Activated CD4-positive, alpha-beta T cell treated with anti-CD3 and anti-CD28 coated beads, Interleukin-2, amount 10 ng/mL, durations not matched to agents 7 days and 5 days (primary cell): ENCODE measurements around the gene DOK5. TPM values are rescaled to one million over a fixed set of nuclear protein-coding genes. Genes with fewer than 3 reads are reported as not detected.

ENCODE experiments used
- CTCF ChIA-PET: fragments of 350-600 bp; sonication (Branson Sonifier 250); formaldehyde crosslinking; loops from one replicate; lab custom pipeline; 2021; ENCODE audit warnings: antibody characterized with exemption; lab: Charles Lee
- POLR2A ChIA-PET: fragments of 350-600 bp; sonication (Branson Sonifier 250); formaldehyde crosslinking; loops from one replicate; lab custom pipeline; 2021; ENCODE audit warnings: antibody characterized with exemption; lab: Charles Lee
- DNase-seq: peaks from one replicate; pipeline ENCODE4 v3.0.0-alpha.2; 2020
- H3K27ac Mint-ChIP-seq: one replicate; pipeline ENCODE4 v1.8.0; 2021; ENCODE audit warnings: mild to moderate bottlenecking, moderate library complexity, mixed read lengths
- H3K27me3 Mint-ChIP-seq: one replicate; pipeline ENCODE4 v1.8.0; 2021; ENCODE audit warnings: mixed read lengths
- H3K36me3 Mint-ChIP-seq: one replicate; pipeline ENCODE4 v1.8.0; 2021; ENCODE audit warnings: low read depth, mixed read lengths
- H3K4me1 Mint-ChIP-seq: one replicate; pipeline ENCODE4 v1.8.0; 2021; ENCODE audit warnings: mixed read lengths
- H3K4me3 Mint-ChIP-seq: one replicate; pipeline ENCODE4 v1.8.0; 2021; ENCODE audit warnings: mild to moderate bottlenecking, moderate library complexity, mixed read lengths
- H3K9me3 Mint-ChIP-seq: one replicate; pipeline ENCODE4 v1.8.0; 2021; ENCODE audit warnings: mixed read lengths
- total RNA-seq, 2 experiments: library from RNA; stranded (reverse); gene quantifications; one replicate each; pipeline ENCODE4 v1.2.3, GENCODE V29; 2021

The DOK5 gene
- total RNA-seq, 2 experiments from 2014 or later: not detected

GRCh38 chr20:54456423-54456822, 19.0 kb upstream of the DOK5 start:
- peaks cover 3% of the 10 kb centered on the region for H3K9me3 Mint-ChIP-seq
- no peaks in the 10 kb centered on the region for H3K36me3 Mint-ChIP-seq
- no peak overlapping the region for H3K27ac Mint-ChIP-seq
- ChIA-PET CTCF (no interaction called here), POLR2A (no interaction called here)
- H3K27me3 Mint-ChIP-seq: no peaks in the 10 kb centered on the region
- no peak for DNase-seq
- no peak overlapping the region for H3K4me3 Mint-ChIP-seq
- H3K4me1 Mint-ChIP-seq: no peaks in the 10 kb centered on the region

GRCh38 chr20:54456961-54457360, 18.4 kb upstream of the DOK5 start:
- no peaks in the 10 kb centered on the region for H3K27me3 Mint-ChIP-seq

GRCh38 chr20:54458219-54458618, 17.2 kb upstream of the DOK5 start:
- H3K27me3 Mint-ChIP-seq: no peaks in the 10 kb centered on the region
- POLR2A ChIA-PET: no interaction called here
- CTCF ChIA-PET: no interaction called here
- no peaks in the 10 kb centered on the region for H3K4me1 Mint-ChIP-seq
- peaks cover 2% of the 10 kb centered on the region for H3K9me3 Mint-ChIP-seq
- no peak for DNase-seq
- H3K27ac Mint-ChIP-seq: no peak overlapping the region
- no peaks in the 10 kb centered on the region for H3K36me3 Mint-ChIP-seq
- H3K4me3 Mint-ChIP-seq: no peak overlapping the region

More at GRCh38 chr20:54456961-54457360, 18.4 kb upstream of the DOK5 start:
- no peak overlapping the region for H3K27ac Mint-ChIP-seq
- no peak for DNase-seq
- H3K4me3 Mint-ChIP-seq: no peak overlapping the region
- no peaks in the 10 kb centered on the region for H3K36me3 Mint-ChIP-seq
- H3K9me3 Mint-ChIP-seq: peaks cover 3% of the 10 kb centered on the region
- H3K4me1 Mint-ChIP-seq: no peaks in the 10 kb centered on the region
- ChIA-PET CTCF (no interaction called here), POLR2A (no interaction called here)

- no peaks in the 10 kb centered on the region for H3K36me3 Mint-ChIP-seq
- DNase-seq: no peak
- no peaks in the 10 kb centered on the region for H3K27me3 Mint-ChIP-seq
- POLR2A ChIA-PET: no interaction called here
- CTCF ChIA-PET: no interaction called here
- no peaks in the 10 kb centered on the region for H3K9me3 Mint-ChIP-seq
- H3K4me1 Mint-ChIP-seq: no peaks in the 10 kb centered on the region
- no peak overlapping the region for H3K4me3 Mint-ChIP-seq
- H3K27ac Mint-ChIP-seq: no peak overlapping the region
Measured at GRCh38 chr20:54459279-54459678, 16.1 kb upstream of the DOK5 start.

DNA sequence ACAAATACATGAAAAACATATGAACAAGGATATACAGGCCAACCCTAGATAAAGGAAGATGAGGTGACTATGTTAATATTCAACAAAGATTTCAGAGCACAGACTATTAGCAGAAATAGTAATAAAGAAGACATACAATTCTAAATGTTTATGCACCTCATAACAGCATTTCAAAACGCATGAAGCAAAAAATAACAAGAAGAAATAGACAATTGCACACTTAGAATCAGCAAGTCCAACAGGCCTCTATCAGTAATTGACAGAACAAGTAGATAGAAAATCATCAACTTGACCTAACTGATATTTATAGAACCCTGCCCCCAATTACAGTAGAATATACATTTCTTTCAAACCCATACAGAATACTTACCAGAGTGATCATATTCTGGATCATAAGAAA, 11.4 kb upstream of the DOK5 start:
- H3K27me3 Mint-ChIP-seq: no peaks in the 10 kb centered on the region
- no peaks in the 10 kb centered on the region for H3K36me3 Mint-ChIP-seq
- no peaks in the 10 kb centered on the region for H3K4me1 Mint-ChIP-seq
- ChIA-PET POLR2A (no interaction called here), CTCF (no interaction called here)
- no peaks in the 10 kb centered on the region for H3K9me3 Mint-ChIP-seq
- H3K4me3 Mint-ChIP-seq: no peak overlapping the region
- H3K27ac Mint-ChIP-seq: no peak overlapping the region
- no peak for DNase-seq

GRCh38 chr20:54466127-54466526, 9.3 kb upstream of the DOK5 start:
- POLR2A ChIA-PET: no interaction called here
- Mint-ChIP-seq H3K36me3 (no peaks in the 10 kb centered on the region), H3K27me3 (no peaks in the 10 kb centered on the region), H3K4me3 (no peak overlapping the region), H3K4me1 (no peaks in the 10 kb centered on the region), H3K9me3 (no peaks in the 10 kb centered on the region), H3K27ac (no peak overlapping the region)
- CTCF ChIA-PET: no interaction called here
- DNase-seq: no peak

GRCh38 chr20:54467622-54468021, 7.8 kb upstream of the DOK5 start:
- Mint-ChIP-seq H3K4me3 (no peak overlapping the region), H3K9me3 (no peaks in the 10 kb centered on the region), H3K27me3 (peaks cover under 1% of the 10 kb centered on the region), H3K27ac (no peak overlapping the region), H3K36me3 (no peaks in the 10 kb centered on the region), H3K4me1 (no peaks in the 10 kb centered on the region)
- ChIA-PET CTCF (no interaction called here), POLR2A (no interaction called here)
- no peak for DNase-seq

DNA sequence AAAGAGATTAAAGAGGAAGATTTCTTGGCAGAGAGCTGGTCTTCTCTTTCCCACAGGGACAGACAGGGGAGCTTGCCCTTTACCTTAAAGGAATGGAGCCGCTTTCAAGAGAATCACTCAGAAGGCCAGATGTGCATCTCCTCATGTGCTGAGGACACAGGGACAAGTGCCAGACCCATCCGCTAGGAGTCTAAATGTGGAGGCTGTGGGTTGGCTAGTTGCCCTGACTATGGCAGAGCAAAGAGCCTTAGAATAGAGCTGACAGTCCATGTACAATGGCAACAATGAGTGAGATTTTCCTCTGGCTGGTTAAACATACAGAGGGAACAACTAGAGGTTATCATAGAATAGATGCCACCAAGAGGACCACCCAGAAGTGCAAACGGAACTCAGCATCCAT, 7.3 kb upstream of the DOK5 start:
- Mint-ChIP-seq H3K27ac (no peak overlapping the region), H3K27me3 (peaks cover 2% of the 10 kb centered on the region), H3K4me3 (no peak overlapping the region), H3K9me3 (no peaks in the 10 kb centered on the region), H3K36me3 (no peaks in the 10 kb centered on the region), H3K4me1 (no peaks in the 10 kb centered on the region)
- ChIA-PET CTCF (no interaction called here), POLR2A (no interaction called here)
- DNase-seq: no peak

GRCh38 chr20:54469293-54469692, 6.1 kb upstream of the DOK5 start:
- ChIA-PET POLR2A (no interaction called here), CTCF (no interaction called here)
- Mint-ChIP-seq H3K9me3 (no peaks in the 10 kb centered on the region), H3K36me3 (no peaks in the 10 kb centered on the region), H3K4me1 (no peaks in the 10 kb centered on the region), H3K27me3 (peaks cover 12% of the 10 kb centered on the region), H3K27ac (no peak overlapping the region), H3K4me3 (no peak overlapping the region)
- DNase-seq: no peak

DNA sequence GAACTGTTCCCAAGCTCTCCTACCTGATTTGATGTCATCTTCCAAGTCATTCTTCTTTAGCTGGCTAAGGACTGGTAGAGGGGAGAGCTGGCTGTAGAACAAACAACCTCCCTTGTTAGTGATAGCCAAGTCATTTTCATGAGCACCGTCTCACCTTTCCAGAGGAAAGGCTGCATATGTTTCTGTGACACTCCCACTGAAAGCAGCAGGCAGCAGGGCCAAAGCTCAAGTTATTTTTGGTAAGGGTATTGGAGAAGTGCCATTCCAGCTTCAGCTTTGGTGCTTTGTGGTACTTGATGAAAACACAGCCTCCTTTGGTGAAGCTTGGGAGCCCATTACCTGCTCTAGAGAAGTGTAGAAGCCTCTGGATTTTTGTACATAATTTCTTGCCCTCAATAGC, 5.4 kb upstream of the DOK5 start:
- ChIA-PET CTCF (interaction anchor here (0.7 kb wide), 1 partner anchor 17 kb away, joined by 3 read pairs; no protein-coding TSS in a partner anchor), POLR2A (no interaction called here)
- no peak for DNase-seq
- H3K27ac Mint-ChIP-seq: no peak overlapping the region
- no peaks in the 10 kb centered on the region for H3K36me3 Mint-ChIP-seq
- H3K9me3 Mint-ChIP-seq: no peaks in the 10 kb centered on the region
- peaks cover 19% of the 10 kb centered on the region for H3K27me3 Mint-ChIP-seq
- H3K4me3 Mint-ChIP-seq: no peak overlapping the region
- H3K4me1 Mint-ChIP-seq: no peaks in the 10 kb centered on the region

DNA sequence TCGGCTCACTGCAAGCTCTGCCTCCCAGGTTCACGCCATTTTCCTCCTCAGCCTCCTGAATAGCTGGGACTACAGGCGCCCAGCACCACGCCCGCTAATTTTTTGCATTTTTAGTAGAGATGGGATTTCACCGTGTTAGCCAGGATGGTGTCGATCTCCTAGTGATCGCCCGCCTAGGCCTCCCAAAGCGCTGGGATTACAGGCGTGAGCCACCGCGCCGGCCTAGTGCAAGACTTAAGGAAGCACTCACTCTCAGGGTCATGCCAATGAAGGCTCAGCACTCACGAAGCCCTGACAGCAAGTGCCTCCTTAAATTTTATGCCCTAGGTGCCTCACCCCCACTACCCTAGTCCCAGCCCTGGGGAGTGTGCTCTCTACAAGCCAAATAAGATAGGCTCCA, 4.7 kb upstream of the DOK5 start:
- H3K27ac Mint-ChIP-seq: no peak overlapping the region
- H3K4me3 Mint-ChIP-seq: no peak overlapping the region
- no peak for DNase-seq
- no peaks in the 10 kb centered on the region for H3K4me1 Mint-ChIP-seq
- CTCF ChIA-PET: no interaction called here
- H3K36me3 Mint-ChIP-seq: no peaks in the 10 kb centered on the region
- no peaks in the 10 kb centered on the region for H3K9me3 Mint-ChIP-seq
- POLR2A ChIA-PET: no interaction called here
- peaks cover 22% of the 10 kb centered on the region for H3K27me3 Mint-ChIP-seq

- H3K36me3 Mint-ChIP-seq: no peaks in the 10 kb centered on the region
- peaks cover 39% of the 10 kb centered on the region for H3K27me3 Mint-ChIP-seq
- no peak overlapping the region for H3K4me3 Mint-ChIP-seq
- H3K9me3 Mint-ChIP-seq: no peaks in the 10 kb centered on the region
- no peak overlapping the region for H3K27ac Mint-ChIP-seq
- ChIA-PET CTCF (no interaction called here), POLR2A (no interaction called here)
- no peak for DNase-seq
- no peaks in the 10 kb centered on the region for H3K4me1 Mint-ChIP-seq
Measured at GRCh38 chr20:54472607-54473006, 2.8 kb upstream of the DOK5 start.

GRCh38 chr20:54473340-54473739, 2.1 kb upstream of the DOK5 start:
- H3K4me3 Mint-ChIP-seq: no peak overlapping the region
- no peak overlapping the region for H3K27ac Mint-ChIP-seq
- no peak for DNase-seq
- H3K36me3 Mint-ChIP-seq: no peaks in the 10 kb centered on the region
- no peaks in the 10 kb centered on the region for H3K9me3 Mint-ChIP-seq
- H3K27me3 Mint-ChIP-seq: peaks cover 41% of the 10 kb centered on the region
- H3K4me1 Mint-ChIP-seq: no peaks in the 10 kb centered on the region
- ChIA-PET POLR2A (interaction anchor here (0.7 kb wide), 1 partner anchor 252 kb away, joined by 4 read pairs; no protein-coding TSS in a partner anchor), CTCF (no interaction called here)

- H3K4me1 Mint-ChIP-seq: no peaks in the 10 kb centered on the region
- CTCF ChIA-PET: no interaction called here
Measured at GRCh38 chr20:54474046-54474445, 1.3 kb upstream of the DOK5 start.

More at GRCh38 chr20:54474046-54474445, 1.3 kb upstream of the DOK5 start:
- no peak overlapping the region for H3K27ac Mint-ChIP-seq
- POLR2A ChIA-PET: interaction anchor here (0.7 kb wide), 1 partner anchor 253 kb away, joined by 4 read pairs; no protein-coding TSS in a partner anchor
- no peaks in the 10 kb centered on the region for H3K36me3 Mint-ChIP-seq
- H3K4me3 Mint-ChIP-seq: no peak overlapping the region
- peaks cover 41% of the 10 kb centered on the region for H3K27me3 Mint-ChIP-seq
- H3K9me3 Mint-ChIP-seq: no peaks in the 10 kb centered on the region
- no peak for DNase-seq
